ENCODE data around the gene BNIPL. TPM values are rescaled to one million over a fixed set of nuclear protein-coding genes. Genes with fewer than 3 reads are reported as not detected.

Gene BNIPL, protein sequence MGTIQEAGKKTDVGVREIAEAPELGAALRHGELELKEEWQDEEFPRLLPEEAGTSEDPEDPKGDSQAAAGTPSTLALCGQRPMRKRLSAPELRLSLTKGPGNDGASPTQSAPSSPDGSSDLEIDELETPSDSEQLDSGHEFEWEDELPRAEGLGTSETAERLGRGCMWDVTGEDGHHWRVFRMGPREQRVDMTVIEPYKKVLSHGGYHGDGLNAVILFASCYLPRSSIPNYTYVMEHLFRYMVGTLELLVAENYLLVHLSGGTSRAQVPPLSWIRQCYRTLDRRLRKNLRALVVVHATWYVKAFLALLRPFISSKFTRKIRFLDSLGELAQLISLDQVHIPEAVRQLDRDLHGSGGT
- 3.3 and 7.5 TPM in 2 replicates for total RNA-seq

GRCh38 chr1:151036356-151036755 lies at the start of gene BNIPL:
TSS of gene BNIPL (plus strand) at chr1:151036586. CDS start at chr1:151036726, 140 bp downstream.

GRCh38 chr1:151006327-151007052 lies 29.9 kb upstream of the BNIPL start, which contains the start of gene MINDY1:
TSS of gene MINDY1 (minus strand) at chr1:151006902. CDS start at chr1:151002617, 4,285 bp downstream.

DNA sequence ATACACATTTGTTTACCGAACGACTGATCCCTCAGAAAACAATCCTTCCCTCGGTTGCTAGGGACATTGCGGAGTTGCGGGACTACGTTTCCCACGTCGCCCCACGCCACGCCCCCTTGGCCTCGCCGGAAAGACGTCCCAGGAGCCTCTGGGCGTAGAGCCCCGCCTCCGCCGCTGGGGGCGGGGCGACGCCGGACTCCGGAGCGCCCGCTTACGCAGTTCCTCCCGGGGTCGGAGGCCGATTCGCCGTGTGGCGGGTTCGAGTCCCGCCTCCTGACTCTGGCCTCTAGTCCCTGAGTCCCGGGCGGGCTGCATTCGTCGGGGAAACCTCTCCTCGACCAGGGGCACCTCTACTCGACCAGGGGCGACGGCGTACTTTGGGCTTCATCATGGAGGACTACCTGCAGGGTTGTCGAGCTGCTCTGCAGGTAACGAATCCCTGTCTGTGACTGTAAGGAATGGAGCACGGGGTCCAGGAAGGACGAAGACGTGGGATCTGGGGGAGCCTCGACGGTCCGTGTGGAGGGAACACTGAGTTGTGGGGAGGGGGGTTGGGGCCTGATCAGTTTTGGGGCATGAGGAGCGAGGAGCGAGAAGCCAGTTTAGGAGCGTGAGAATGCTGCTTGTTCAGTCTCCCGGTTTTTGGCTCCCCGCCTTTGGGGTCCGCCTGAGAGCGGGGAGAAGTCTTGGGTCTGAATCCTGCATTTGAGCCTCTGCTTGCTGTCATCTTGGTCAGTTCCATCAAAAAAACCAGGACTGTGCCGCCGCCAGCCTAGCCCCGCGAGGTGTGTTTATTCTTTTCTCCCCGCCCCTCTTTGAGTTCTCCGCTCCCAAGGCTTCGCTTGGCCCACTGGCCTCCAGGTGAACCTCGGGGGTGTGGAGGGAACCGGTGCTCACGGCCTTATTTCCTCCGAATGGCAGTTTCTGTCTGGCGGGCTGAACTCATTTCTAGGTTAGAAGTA lies 27.9 kb upstream of the BNIPL start, which contains the start of gene PRUNE1:
TSS of gene PRUNE1 (plus strand) at position 206 of the 962 bp plus-strand sequence. CDS start at position 390, 184 bp downstream.

GRCh38 chr1:151047591-151047924 lies 11.2 kb downstream of the BNIPL start, which contains the start of gene C1orf56:
TSS of gene C1orf56 (plus strand) at chr1:151047751. CDS start at chr1:151047848, 97 bp downstream.

GRCh38 chr1:151059109-151060006 lies 23.0 kb downstream of the BNIPL start, which contains the start of gene CDC42SE1:
TSS of gene CDC42SE1 (minus strand) at chr1:151059622. CDS start at chr1:151055730, 3,892 bp downstream.

GRCh38 chr1:151060007-151060656 lies 23.7 kb downstream of the BNIPL start, which contains the start of gene MLLT11:
TSS of gene MLLT11 (plus strand) at chr1:151060397. CDS start at chr1:151067225, 6,828 bp downstream.

GRCh38 chr1:151070474-151071276 lies 34.3 kb downstream of the BNIPL start, which contains the start of gene GABPB2:
TSS of gene GABPB2 (plus strand) at chr1:151070761. CDS start at chr1:151088190, 17,429 bp downstream.

Other genes with a start within 250 kb of the BNIPL start
- 1.4 and 3.6 TPM in 2 replicates for gene CTSK, start 228.3 kb upstream of the BNIPL start, total RNA-seq
- gene ARNT, start 160.0 kb upstream of the BNIPL start, total RNA-seq = 20.5 and 30.6 TPM in 2 replicates
- gene CTXND2, start 149.4 kb upstream of the BNIPL start, total RNA-seq = not detected in 2 replicates
- 23.2 and 36.7 TPM in 2 replicates for gene SETDB1, start 110.2 kb upstream of the BNIPL start, total RNA-seq
- gene CERS2, start 61.8 kb upstream of the BNIPL start, total RNA-seq = 83.7 and 101 TPM in 2 replicates
- 0.50 and 0.68 TPM in 2 replicates for gene ANXA9, start 54.3 kb upstream of the BNIPL start, total RNA-seq
- 5.5 and 10.3 TPM in 2 replicates for gene MINDY1, start 29.7 kb upstream of the BNIPL start, total RNA-seq
- gene PRUNE1, start 28.1 kb upstream of the BNIPL start, total RNA-seq = 10.3 and 11.6 TPM in 2 replicates
- gene C1orf56, start 11.2 kb downstream of the BNIPL start, total RNA-seq = 0.71 and 1.0 TPM in 2 replicates
- gene CDC42SE1, start 23.0 kb downstream of the BNIPL start, total RNA-seq = 111 and 152 TPM in 2 replicates
- gene MLLT11, start 23.8 kb downstream of the BNIPL start, total RNA-seq = 1.7 and 3.3 TPM in 2 replicates
- gene GABPB2, start 34.2 kb downstream of the BNIPL start, total RNA-seq = 17.1 and 27.1 TPM in 2 replicates
- 0.34 and 1.3 TPM in 2 replicates for gene SEMA6C, start 110.0 kb downstream of the BNIPL start, total RNA-seq
- not detected in 2 replicates for gene TNFAIP8L2, start 120.1 kb downstream of the BNIPL start, total RNA-seq
- 5.8 and 6.5 TPM in 2 replicates for gene LYSMD1, start 129.3 kb downstream of the BNIPL start, total RNA-seq
- gene SCNM1, start 129.6 kb downstream of the BNIPL start, total RNA-seq = 24.1 and 24.3 TPM in 2 replicates
- 0.21 TPM in 1 of 2 replicates, not detected in the other for gene TMOD4, start 139.4 kb downstream of the BNIPL start, total RNA-seq
- 48.7 and 56.0 TPM in 2 replicates for gene VPS72, start 153.6 kb downstream of the BNIPL start, total RNA-seq
- 84.6 and 96.4 TPM in 2 replicates for gene PIP5K1A, start 162.0 kb downstream of the BNIPL start, total RNA-seq
- gene PSMD4, start 218.1 kb downstream of the BNIPL start, total RNA-seq = 166 and 202 TPM in 2 replicates
- 12.3 and 17.9 TPM in 2 replicates for gene ZNF687, start 245.7 kb downstream of the BNIPL start, total RNA-seq